Fibroblast of lung (primary cell): ENCODE data around the gene UBAC1. TPM values are rescaled to one million over a fixed set of nuclear protein-coding genes. Genes with fewer than 3 reads are reported as not detected.

ENCODE experiments used
- DNase-seq, 2 donors: peaks; one replicate each; pipeline versions ENCODE4 v3.0.0 to v3.0.0-alpha.2; 2010; ENCODE audit warnings: low read depth in 2 of 2
- H2AFZ ChIP-seq: 2 replicates; pipeline ENCODE4 v1.5.1; 2012; ENCODE audit warnings: low read length, control low read depth, inconsistent platforms
- H3K27ac ChIP-seq: 2 replicates; pipeline ENCODE4 v1.5.1; 2011; ENCODE audit warnings: low read length, control low read depth; ENCODE audit not compliant: insufficient read depth
- H3K27me3 ChIP-seq: 2 replicates; pipeline ENCODE4 v1.5.1; 2011; ENCODE audit warnings: mild to moderate bottlenecking, low read length; ENCODE audit not compliant: control insufficient read depth, insufficient read depth
- H3K36me3 ChIP-seq: 2 replicates; pipeline ENCODE4 v1.5.1; 2011; ENCODE audit warnings: low read length; ENCODE audit not compliant: control insufficient read depth, insufficient read depth
- H3K4me1 ChIP-seq: 2 replicates; pipeline ENCODE4 v1.5.1; 2011; ENCODE audit warnings: low read length; ENCODE audit not compliant: control insufficient read depth, insufficient read depth; ENCODE audit errors: extremely low read depth
- H3K4me2 ChIP-seq: 2 replicates; pipeline ENCODE4 v1.5.1; 2011; ENCODE audit warnings: low read length, control low read depth; ENCODE audit not compliant: insufficient read depth; ENCODE audit errors: extremely low read depth
- H3K4me3 ChIP-seq, 4 experiments: fragments of 200-600 bp in 1 of 4; sonication (generic) in 1 of 4; replicated peaks in 1 of 4; 2 replicates each; pipeline ENCODE4 v1.5.1; 2011 to 2016; ENCODE audit warnings: low read length in 4 of 4, low read depth in 3 of 4, mild to moderate bottlenecking in 3 of 4, control low read depth in 2 of 4, inconsistent platforms in 1 of 4, mixed read lengths in 1 of 4; ENCODE audit not compliant: insufficient read depth in 1 of 4; ENCODE audit errors: control extremely low read depth in 1 of 4
- H3K79me2 ChIP-seq: 2 replicates; pipeline ENCODE4 v1.5.1; 2012; ENCODE audit warnings: mild to moderate bottlenecking, low read length, inconsistent platforms; ENCODE audit not compliant: control insufficient read depth, insufficient read depth
- H3K9ac ChIP-seq: 2 replicates; pipeline ENCODE4 v1.5.1; 2011; ENCODE audit warnings: mild to moderate bottlenecking, low read length, control low read depth; ENCODE audit not compliant: insufficient read depth
- H3K9me3 ChIP-seq: 2 replicates; pipeline ENCODE4 v1.5.1; 2012; ENCODE audit warnings: low read depth, low read length; ENCODE audit not compliant: control insufficient read depth, insufficient read depth
- H4K20me1 ChIP-seq: 2 replicates; pipeline ENCODE4 v1.5.1; 2011; ENCODE audit warnings: low read length; ENCODE audit not compliant: control insufficient read depth, insufficient read depth; ENCODE audit errors: extremely low read depth
- CTCF ChIP-seq, 2 donors: IDR thresholded peaks in 1 of 2; conservative IDR thresholded peaks in 1 of 2; 1 replicate in 1 of 2; 2 replicates in 1 of 2; pipeline ENCODE4 v1.5.1; 2011 to 2012; ENCODE audit warnings: low read length in 2 of 2, control low read depth in 1 of 2, inconsistent platforms in 1 of 2, low read depth in 1 of 2, mild to moderate bottlenecking in 1 of 2
- EZH2 ChIP-seq: IDR thresholded peaks from 2 replicates; pipeline ENCODE4 v1.5.1; 2012; ENCODE audit warnings: low read length, control low read depth, mild to moderate bottlenecking; ENCODE audit errors: missing control alignments
- polyA plus RNA-seq, 2 donors: library from polyadenylated mRNA; depleted of rRNA in 1 of 2; stranded (reverse) in 1 of 2; unstranded in 1 of 2; fragments of >200 nt; gene quantifications; 2 replicates each; pipeline ENCODE4 v1.2.1, GENCODE V29; 2011 to 2012; ENCODE audit warnings: missing spikeins in 1 of 2
- total RNA-seq: library from RNA; depleted of rRNA; stranded (reverse); fragments of >200 nt; gene quantifications from 2 replicates; pipeline ENCODE4 v1.2.1, GENCODE V29; 2014

Gene UBAC1
- total and polyA plus RNA-seq, 2 donors (not counting 1 experiment from before 2014, with no cell fraction given), result 26.8 to 30.6 TPM

DNA sequence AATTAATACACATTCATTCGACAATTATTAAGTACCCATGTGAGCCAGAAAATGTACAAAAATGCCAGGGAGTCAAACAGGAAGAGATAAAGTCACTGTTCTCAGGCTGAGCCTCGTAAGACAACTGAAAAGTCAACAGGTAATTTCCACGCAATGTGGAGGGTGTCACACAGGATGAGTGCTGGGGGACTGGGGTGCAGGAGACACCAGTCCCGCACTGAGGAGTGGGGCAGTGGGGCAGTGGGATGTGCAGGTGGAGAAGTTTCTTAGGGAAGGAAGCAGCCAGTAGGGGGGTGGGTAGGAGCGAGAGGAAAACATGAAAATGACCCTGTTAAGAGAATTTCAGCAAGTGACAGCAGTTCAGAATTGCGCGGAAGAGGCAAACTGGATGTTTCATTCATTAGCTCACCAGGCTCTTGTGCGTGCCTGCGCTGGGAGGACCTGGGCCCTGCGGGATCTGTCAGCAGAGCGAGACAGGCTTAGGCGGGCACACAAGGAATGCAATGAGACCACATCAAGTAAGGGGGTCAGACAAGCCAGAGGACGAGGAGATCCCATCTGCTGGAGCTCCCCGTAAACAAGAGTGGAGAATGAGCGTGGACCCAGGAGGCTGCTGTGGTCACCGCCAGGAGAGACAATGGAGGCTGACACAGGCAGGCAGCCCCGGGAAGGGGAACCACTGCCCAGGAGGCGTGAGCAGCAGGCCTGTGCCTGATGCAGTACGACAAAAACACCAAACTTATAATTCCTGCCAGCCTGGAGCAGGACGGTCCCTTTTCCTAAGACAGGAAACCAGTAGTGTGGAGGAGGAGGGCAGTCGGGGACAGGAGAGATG is 74.8 kb downstream of the UBAC1 start:
- H3K9ac ChIP-seq, result no peak overlapping the region
- H3K4me2 ChIP-seq, result no peak overlapping the region
- H3K27me3 ChIP-seq, result no peaks in the 10 kb centered on the region
- no peak overlapping the region for H3K27ac ChIP-seq
- peaks cover 3% of the 10 kb centered on the region for H3K36me3 ChIP-seq
- no peak overlapping the region for H2AFZ ChIP-seq
- TF ChIP-seq EZH2, result no peak
- TF ChIP-seq CTCF (conservative IDR thresholded peaks at IDR 0.05 in 1 of 2, IDR thresholded peaks at IDR 0.05 in 1 of 2; ENCODE audit: low read depth in 1 of 2, low read length in 2 of 2), result no peak
- no peaks in the 10 kb centered on the region for H3K9me3 ChIP-seq
- no peak overlapping the region for H3K4me3 ChIP-seq
- peaks cover 2% of the 10 kb centered on the region for H4K20me1 ChIP-seq
- DNase-seq, result peak in 1 of 2 donors; percentile 84
- H3K4me1 ChIP-seq, result peaks cover 27% of the 10 kb centered on the region
- peaks cover 83% of the 10 kb centered on the region for H3K79me2 ChIP-seq

DNA sequence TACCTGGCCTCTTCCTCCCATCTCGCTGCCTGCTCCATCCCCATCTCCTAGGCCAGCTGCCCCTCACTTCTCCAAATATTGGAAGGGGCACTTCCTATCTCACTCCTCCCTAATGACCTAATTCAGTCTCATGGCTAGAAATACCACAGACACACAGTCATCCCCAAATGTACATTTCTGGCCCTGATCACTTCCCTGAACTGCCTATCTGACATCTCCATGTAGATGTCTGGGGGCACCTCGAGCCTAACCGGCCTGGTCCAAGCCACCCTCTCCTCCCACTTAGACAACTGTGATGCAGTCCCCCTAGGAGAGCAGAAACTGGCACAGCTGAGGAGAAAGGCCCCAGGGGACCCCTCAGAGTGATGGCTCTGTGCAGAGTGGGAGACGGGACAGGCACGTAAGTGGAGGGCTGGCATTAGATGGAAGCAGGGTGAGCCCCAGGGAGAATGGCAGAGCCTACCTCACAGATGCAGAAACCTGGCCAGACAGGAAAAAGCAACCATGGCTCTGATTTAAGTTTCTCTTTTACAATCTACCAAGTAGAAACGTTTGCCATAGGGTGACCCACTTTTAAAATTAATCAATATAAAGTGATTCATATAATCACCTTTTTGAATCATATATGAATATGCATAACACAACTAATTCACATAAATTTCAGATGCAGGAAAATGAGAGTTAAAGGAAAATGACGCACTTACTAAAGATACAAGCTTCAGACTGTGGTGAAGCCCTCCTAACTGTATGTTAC is 75.9 kb downstream of the UBAC1 start:
- H3K4me2 ChIP-seq, result peak overlapping the region; percentile 21
- no peaks in the 10 kb centered on the region for H3K27me3 ChIP-seq
- peaks cover 3% of the 10 kb centered on the region for H3K36me3 ChIP-seq
- H3K9ac ChIP-seq, result no peak overlapping the region
- H3K9me3 ChIP-seq, result no peaks in the 10 kb centered on the region
- peaks cover 75% of the 10 kb centered on the region for H3K79me2 ChIP-seq
- TF ChIP-seq EZH2, result no peak
- TF ChIP-seq CTCF (conservative IDR thresholded peaks at IDR 0.05 in 1 of 2, IDR thresholded peaks at IDR 0.05 in 1 of 2; ENCODE audit: low read depth in 1 of 2, low read length in 2 of 2), result no peak
- no peak overlapping the region for H2AFZ ChIP-seq
- H4K20me1 ChIP-seq, result peaks cover 2% of the 10 kb centered on the region
- no peak overlapping the region for H3K4me3 ChIP-seq
- H3K27ac ChIP-seq, result peak overlapping the region; percentile 67
- H3K4me1 ChIP-seq, result peaks cover 27% of the 10 kb centered on the region
- peak; percentile 38 to 70 for DNase-seq

GRCh38 chr9:135884328-135885035 is 76.7 kb downstream of the UBAC1 start:
- Histone ChIP-seq H3K4me1 (peaks cover 27% of the 10 kb centered on the region), H2AFZ (no peak overlapping the region), H3K27ac (peak overlapping the region; percentile 67)

More at GRCh38 chr9:135884328-135885035, 76.7 kb downstream of the UBAC1 start:
- Histone ChIP-seq H3K36me3 (peaks cover 3% of the 10 kb centered on the region), H3K27me3 (no peaks in the 10 kb centered on the region), H3K9ac (no peak overlapping the region), H3K9me3 (no peaks in the 10 kb centered on the region), H3K4me3 (no peak overlapping the region), H3K4me2 (peak overlapping the region; percentile 6), H3K79me2 (peaks cover 67% of the 10 kb centered on the region), H4K20me1 (peaks cover 2% of the 10 kb centered on the region)
- DNase-seq, result peak; percentile 50 to 68
- TF ChIP-seq EZH2 (no peak), CTCF (conservative IDR thresholded peaks at IDR 0.05 in 1 of 2, IDR thresholded peaks at IDR 0.05 in 1 of 2; ENCODE audit: low read depth in 1 of 2, low read length in 2 of 2) (no peak)
